HG03521 (cell line): ENCODE data around the gene RNF112.
"Not testable (repeated sequence)": the region's sequence is repeated elsewhere in the genome, so short reads cannot be mapped to it uniquely, and the experiment has no call there.

Source experiments
- ATAC-seq: cut with Tn5 transposase; IDR thresholded peaks from one replicate; pipeline ENCODE4 v1.9.1; 2021; ENCODE audit warnings: mild to moderate bottlenecking, moderate library complexity; ENCODE audit not compliant: unreplicated experiment

RNF112 gene

GRCh38 chr17:19410091-19410490 lies 941 bp upstream of the RNF112 start:
- no peak for ATAC-seq

GRCh38 chr17:19411631-19412030 lies 599 bp downstream of the RNF112 start:
- ATAC-seq: no peak

GRCh38 chr17:19412510-19412909 lies 1.5 kb downstream of the RNF112 start:
- ATAC-seq: no peak

- ATAC-seq: no peak
Observed at GRCh38 chr17:19412984-19413383, 2.0 kb downstream of the RNF112 start.

- no peak for ATAC-seq
Observed at GRCh38 chr17:19413761-19414160, 2.7 kb downstream of the RNF112 start.

GRCh38 chr17:19414396-19415280 lies 3.6 kb downstream of the RNF112 start:
- ATAC-seq: no peak

- no peak for ATAC-seq
Observed at GRCh38 chr17:19415311-19415710, 4.3 kb downstream of the RNF112 start.

- ATAC-seq: no peak
Observed at GRCh38 chr17:19415806-19416775, 5.1 kb downstream of the RNF112 start.

GRCh38 chr17:19417611-19418010 lies 6.6 kb downstream of the RNF112 start:
- no peak for ATAC-seq

GRCh38 chr17:19418251-19418992 lies 7.4 kb downstream of the RNF112 start:
- ATAC-seq: no peak

GRCh38 chr17:19421219-19421618 lies 10.2 kb downstream of the RNF112 start:
- ATAC-seq: no peak

- no peak for ATAC-seq
Observed at GRCh38 chr17:19421926-19422325, 10.9 kb downstream of the RNF112 start.

GRCh38 chr17:19424934-19425868 lies 14.2 kb downstream of the RNF112 start:
- ATAC-seq: no peak

- ATAC-seq: no peak
Observed at GRCh38 chr17:19426631-19427030, 15.6 kb downstream of the RNF112 start.

- ATAC-seq: no peak
Observed at GRCh38 chr17:19431691-19432090, 20.7 kb downstream of the RNF112 start.

GRCh38 chr17:19433255-19433654 lies 22.2 kb downstream of the RNF112 start:
- no peak for ATAC-seq

- ATAC-seq: no peak
Observed at GRCh38 chr17:19433727-19434340, 22.8 kb downstream of the RNF112 start.

GRCh38 chr17:19440421-19440820 lies 29.4 kb downstream of the RNF112 start:
- ATAC-seq: no peak

- not testable (repeated sequence) for ATAC-seq
Observed at GRCh38 chr17:19441288-19441687, 30.3 kb downstream of the RNF112 start.
